Naive thymus-derived CD4-positive, alpha-beta T cell (primary cell): ENCODE measurements around the gene ARAP3. TPM values are rescaled to one million over a fixed set of nuclear protein-coding genes. Genes with fewer than 3 reads are reported as not detected.

Experiments
- ATAC-seq: fragments of 150-1000 bp; cut with Tn5 transposase; 2 replicates; pipeline ENCODE4 v1.10.0; 2021; ENCODE audit warnings: mild to moderate bottlenecking, moderate library complexity
- CTCF ChIA-PET: fragments of 350-600 bp; sonication (Branson Sonifier 250); formaldehyde crosslinking; loops from one replicate; lab custom pipeline; 2021; ENCODE audit warnings: antibody characterized with exemption; lab: Charles Lee
- POLR2A ChIA-PET: fragments of 350-600 bp; sonication (Branson Sonifier 250); formaldehyde crosslinking; loops from one replicate; lab custom pipeline; 2021; ENCODE audit warnings: antibody characterized with exemption, inconsistent platforms; lab: Charles Lee
- DNase-seq, 9 donors: peaks; one replicate each; pipeline versions ENCODE4 v3.0.0 to v3.0.0-alpha.2; 2020 to 2022; ENCODE audit warnings: mixed read lengths in 1 of 9
- H3K27ac ChIP-seq: one replicate; pipeline ENCODE4 v1.7.0; 2013; ENCODE audit warnings: mild to moderate bottlenecking, low read depth, low read length, moderate library complexity
- H3K27me3 ChIP-seq, 2 donors: one replicate each; pipeline ENCODE4 v1.7.0; 2013; ENCODE audit warnings: low read length in 2 of 2, mild to moderate bottlenecking in 2 of 2, moderate library complexity in 2 of 2; ENCODE audit not compliant: control insufficient read depth in 2 of 2, insufficient read depth in 2 of 2
- H3K36me3 ChIP-seq, 3 experiments: 1 replicate in 2 of 3; 2 replicates in 1 of 3; pipeline ENCODE4 v1.7.0; 2013; ENCODE audit warnings: low read length in 3 of 3, mild to moderate bottlenecking in 3 of 3, moderate library complexity in 1 of 3; ENCODE audit not compliant: insufficient read depth in 3 of 3, control insufficient read depth in 2 of 3
- H3K4me1 ChIP-seq, 2 donors: one replicate each; pipeline ENCODE4 v1.7.0; 2013; ENCODE audit warnings: low read length in 2 of 2, mild to moderate bottlenecking in 2 of 2, moderate library complexity in 1 of 2; ENCODE audit not compliant: control insufficient read depth in 2 of 2, insufficient read depth in 2 of 2
- H3K4me3 ChIP-seq: 2 replicates; pipeline ENCODE4 v1.7.0; 2013; ENCODE audit warnings: mild to moderate bottlenecking, low read length
- H3K9me3 ChIP-seq, 3 experiments: 1 replicate in 2 of 3; 2 replicates in 1 of 3; pipeline ENCODE4 v1.7.0; 2013; ENCODE audit warnings: low read length in 3 of 3; ENCODE audit not compliant: control insufficient read depth in 2 of 3
- H3K27ac Mint-ChIP-seq, 9 donors: one replicate each; pipeline ENCODE4 v1.8.0; 2020 to 2022; ENCODE audit warnings: mixed read lengths in 9 of 9, mild to moderate bottlenecking in 8 of 9, moderate library complexity in 5 of 9, inconsistent platforms in 2 of 9
- H3K27me3 Mint-ChIP-seq, 5 donors: one replicate each; pipeline ENCODE4 v1.8.0; 2021 to 2022; ENCODE audit warnings: mixed read lengths in 5 of 5, mild to moderate bottlenecking in 1 of 5
- H3K36me3 Mint-ChIP-seq, 5 donors: one replicate each; pipeline ENCODE4 v1.8.0; 2020 to 2022; ENCODE audit warnings: mixed read lengths in 5 of 5, mild to moderate bottlenecking in 3 of 5, inconsistent platforms in 1 of 5
- H3K4me1 Mint-ChIP-seq, 7 donors: one replicate each; pipeline ENCODE4 v1.8.0; 2020 to 2022; ENCODE audit warnings: mixed read lengths in 7 of 7, mild to moderate bottlenecking in 3 of 7, inconsistent platforms in 1 of 7
- H3K4me3 Mint-ChIP-seq, 10 donors: one replicate each; pipeline ENCODE4 v1.8.0; 2020 to 2022; ENCODE audit warnings: mild to moderate bottlenecking in 10 of 10, mixed read lengths in 10 of 10, moderate library complexity in 6 of 10, inconsistent platforms in 2 of 10
- H3K9me3 Mint-ChIP-seq, 11 donors: one replicate each; pipeline ENCODE4 v1.8.0; 2020 to 2022; ENCODE audit warnings: mixed read lengths in 11 of 11, mild to moderate bottlenecking in 4 of 11, inconsistent platforms in 1 of 11, moderate library complexity in 1 of 11
- intact Hi-C, 2 donors: fragments of 100-400 bp; cut with micrococcal nuclease; formaldehyde crosslinking; loops; one replicate each; pipeline ENCODE4 v1.15.1; 2023
- polyA plus RNA-seq, 2 donors: library from polyadenylated mRNA; unstranded; fragments of 300-500 nt; fragmentation: Illumina TruSeq; gene quantifications; one replicate each; pipeline ENCODE4 v1.2.3, GENCODE V29; 2021
- total RNA-seq, 6 experiments: library from RNA in 5 of 6; stranded (reverse) in 5 of 6; gene quantifications; 1 replicate in 5 of 6; 2 replicates in 1 of 6; pipeline ENCODE4 v1.2.3 and lab custom pipeline; 2021 to 2026

ARAP3 gene
- total and polyA plus RNA-seq, 7 experiments from 2014 or later, result 1.0 to 15.3 (median 9.8) TPM; not detected in 2

- Mint-ChIP-seq H3K36me3 (no peaks in the 10 kb centered on the region), H3K9me3 (peaks cover 0 to 3% (median 0%) of the 10 kb centered on the region in 11 donors), H3K27me3 (peaks cover 0 to 26% (median 6%) of the 10 kb centered on the region in 5 donors), H3K4me1 (peaks cover 0 to 3% (median 0%) of the 10 kb centered on the region in 7 donors), H3K27ac (no peak overlapping the region), H3K4me3 (no peak overlapping the region)
- H3K27ac ChIP-seq, result no peak overlapping the region
- POLR2A ChIA-PET, result no interaction called here
- no peaks in the 10 kb centered on the region for H3K27me3 ChIP-seq
- DNase-seq, result no peak
- intact Hi-C loops, result no loop called here
- H3K36me3 ChIP-seq, result no peaks in the 10 kb centered on the region
- H3K9me3 ChIP-seq, result no peaks in the 10 kb centered on the region
- no peak overlapping the region for H3K4me3 ChIP-seq
- CTCF ChIA-PET, result interaction anchor here (1.1 to 1.2 kb wide), 2 partner anchors 162 to 253 kb away, joined by 3 to 4 read pairs; partner anchors contain the start of genes PCDH1 and RNF14
- no peak for ATAC-seq
- no peaks in the 10 kb centered on the region for H3K4me1 ChIP-seq
Measured at GRCh38 chr5:141716468-141716867, 34.4 kb upstream of the ARAP3 start.

- Histone ChIP-seq H3K4me3 (no peak overlapping the region), H3K4me1 (no peaks in the 10 kb centered on the region), H3K36me3 (no peaks in the 10 kb centered on the region), H3K27me3 (no peaks in the 10 kb centered on the region), H3K9me3 (no peaks in the 10 kb centered on the region), H3K27ac (no peak overlapping the region)
- no peak overlapping the region for H3K4me3 Mint-ChIP-seq
- DNase-seq (no peak), ATAC-seq (no peak)
- CTCF ChIA-PET, result interaction anchor here (1.2 kb wide), 1 partner anchor 163 kb away, joined by 4 read pairs; the partner anchor contains the start of gene PCDH1
- H3K9me3 Mint-ChIP-seq, result peaks cover 0 to 3% (median 0%) of the 10 kb centered on the region in 11 donors
- peaks cover 0 to 3% (median 0%) of the 10 kb centered on the region in 7 donors for H3K4me1 Mint-ChIP-seq
- POLR2A ChIA-PET, result no interaction called here
- peaks cover 0 to 24% (median 6%) of the 10 kb centered on the region in 5 donors for H3K27me3 Mint-ChIP-seq
- H3K27ac Mint-ChIP-seq, result no peak overlapping the region
- intact Hi-C loops, result no loop called here
- no peaks in the 10 kb centered on the region for H3K36me3 Mint-ChIP-seq
Measured at GRCh38 chr5:141716009-141716408, 34.0 kb upstream of the ARAP3 start.

GRCh38 chr5:141715346-141715905, 33.4 kb upstream of the ARAP3 start:
- peaks cover 0 to under 1% (median 0%) of the 10 kb centered on the region in 11 donors for H3K9me3 Mint-ChIP-seq
- intact Hi-C loops, result no loop called here
- peaks cover 0 to 24% (median 6%) of the 10 kb centered on the region in 5 donors for H3K27me3 Mint-ChIP-seq
- no peaks in the 10 kb centered on the region for H3K36me3 Mint-ChIP-seq
- no peak overlapping the region for H3K27ac Mint-ChIP-seq
- ChIA-PET POLR2A (no interaction called here), CTCF (no interaction called here)
- ATAC-seq (no peak), DNase-seq (no peak)
- H3K27ac ChIP-seq, result no peak overlapping the region
- peaks cover 0 to 3% (median 0%) of the 10 kb centered on the region in 7 donors for H3K4me1 Mint-ChIP-seq
- H3K36me3 ChIP-seq, result no peaks in the 10 kb centered on the region
- no peak overlapping the region for H3K4me3 ChIP-seq
- no peak overlapping the region for H3K4me3 Mint-ChIP-seq
- no peaks in the 10 kb centered on the region for H3K9me3 ChIP-seq
- no peaks in the 10 kb centered on the region for H3K27me3 ChIP-seq
- H3K4me1 ChIP-seq, result no peaks in the 10 kb centered on the region

- Histone ChIP-seq H3K4me1 (no peaks in the 10 kb centered on the region), H3K27ac (no peak overlapping the region), H3K9me3 (no peaks in the 10 kb centered on the region), H3K36me3 (no peaks in the 10 kb centered on the region), H3K4me3 (no peak overlapping the region), H3K27me3 (no peaks in the 10 kb centered on the region)
- no peak overlapping the region for H3K27ac Mint-ChIP-seq
- ChIA-PET POLR2A (no interaction called here), CTCF (interaction anchor here (1.9 kb wide), 1 partner anchor 13 kb away, joined by 6 read pairs; no protein-coding TSS in a partner anchor)
- ATAC-seq, result no peak
- H3K4me3 Mint-ChIP-seq, result no peak overlapping the region
- H3K27me3 Mint-ChIP-seq, result peaks cover 0 to 23% (median 6%) of the 10 kb centered on the region in 5 donors
- H3K36me3 Mint-ChIP-seq, result no peaks in the 10 kb centered on the region
- DNase-seq, result no peak
- no peaks in the 10 kb centered on the region for H3K9me3 Mint-ChIP-seq
- peaks cover 0 to 3% (median 0%) of the 10 kb centered on the region in 7 donors for H3K4me1 Mint-ChIP-seq
- intact Hi-C loops, result no loop called here
Measured at GRCh38 chr5:141714542-141715310, 32.7 kb upstream of the ARAP3 start.

- H3K4me1 Mint-ChIP-seq, result peaks cover 0 to 3% (median 0%) of the 10 kb centered on the region in 7 donors
- H3K27me3 Mint-ChIP-seq, result peaks cover 0 to 19% (median 6%) of the 10 kb centered on the region in 5 donors
Measured at GRCh38 chr5:141713616-141714309, 31.7 kb upstream of the ARAP3 start.

GRCh38 chr5:141711687-141712086, 29.7 kb upstream of the ARAP3 start:
- H3K9me3 Mint-ChIP-seq, result no peaks in the 10 kb centered on the region
- H3K36me3 Mint-ChIP-seq, result no peaks in the 10 kb centered on the region
- H3K27me3 Mint-ChIP-seq, result peaks cover 0 to 8% (median 0%) of the 10 kb centered on the region in 5 donors
- no peak overlapping the region for H3K27ac ChIP-seq
- H3K27me3 ChIP-seq, result no peaks in the 10 kb centered on the region
- H3K27ac Mint-ChIP-seq, result no peak overlapping the region
- H3K4me1 Mint-ChIP-seq, result peaks cover 0 to 3% (median 0%) of the 10 kb centered on the region in 7 donors
- no peaks in the 10 kb centered on the region for H3K36me3 ChIP-seq
- H3K4me3 Mint-ChIP-seq, result no peak overlapping the region
- intact Hi-C loops, result no loop called here
- CTCF ChIA-PET, result no interaction called here
- POLR2A ChIA-PET, result no interaction called here
- ATAC-seq (no peak), DNase-seq (no peak)
- no peaks in the 10 kb centered on the region for H3K9me3 ChIP-seq
- H3K4me1 ChIP-seq, result no peaks in the 10 kb centered on the region
- no peak overlapping the region for H3K4me3 ChIP-seq

More at GRCh38 chr5:141713616-141714309, 31.7 kb upstream of the ARAP3 start:
- Histone ChIP-seq H3K27ac (no peak overlapping the region), H3K4me1 (no peaks in the 10 kb centered on the region), H3K4me3 (no peak overlapping the region), H3K36me3 (no peaks in the 10 kb centered on the region), H3K9me3 (no peaks in the 10 kb centered on the region), H3K27me3 (no peaks in the 10 kb centered on the region)
- no peak overlapping the region for H3K27ac Mint-ChIP-seq
- ChIA-PET CTCF (interaction anchor here (1.9 kb wide), 1 partner anchor 12 kb away, joined by 6 read pairs; no protein-coding TSS in a partner anchor), POLR2A (no interaction called here)
- H3K9me3 Mint-ChIP-seq, result no peaks in the 10 kb centered on the region
- H3K36me3 Mint-ChIP-seq, result no peaks in the 10 kb centered on the region
- H3K4me3 Mint-ChIP-seq, result no peak overlapping the region
- intact Hi-C loops, result no loop called here
- ATAC-seq (no peak), DNase-seq (no peak)
